Measurements from ENCODE around the gene BICD2. TPM values are rescaled to one million over a fixed set of nuclear protein-coding genes. Genes with fewer than 3 reads are reported as not detected.

The BICD2 gene
- total and polyA plus RNA-seq, 9 of the 15 experiments (the other 6 are each of a cell fraction or from before 2014, with no cell fraction given), result 3.6 to 23.4 (median 11.8) TPM

- TF ChIP-seq RREB1 (CRISPR knock-in tag; IDR thresholded peaks at IDR 0.05) (no peak), POLR2B (IDR thresholded peaks at IDR 0.05; ENCODE audit: low read depth, partially characterized antibody) (peak; percentile 86), MEIS2 (IDR thresholded peaks at IDR 0.05; ENCODE audit: partially characterized antibody) (peak; percentile 69), ZNF639 (CRISPR knock-in tag; conservative IDR thresholded peaks at IDR 0.05 in 1 of 2, IDR thresholded peaks at IDR 0.05 in 1 of 2) (peak in 1 of 2 experiments; percentile 77; a peak in 2 of 4 replicates), CC2D1A (IDR thresholded peaks at IDR 0.05) (no peak), VEZF1 (CRISPR knock-in tag; IDR thresholded peaks at IDR 0.05) (peak; percentile 71), ZNF121 (CRISPR knock-in tag; conservative IDR thresholded peaks at IDR 0.05) (peak; percentile 90), E2F6 (IDR thresholded peaks at IDR 0.05; ENCODE audit: borderline replicate concordance in 1 of 2, extremely low read depth in 1 of 2, insufficient read depth in 1 of 2, insufficient read length in 1 of 2, low read depth in 1 of 2, low read length in 1 of 2, poor library complexity in 1 of 2, severe bottlenecking in 1 of 2) (peak in 1 of 2 experiments; percentile 27), RBM25 (IDR thresholded peaks at IDR 0.05; ENCODE audit: low read depth, low read length, severe bottlenecking) (no peak), MAZ (CRISPR knock-in tag; conservative IDR thresholded peaks at IDR 0.05 in 1 of 2, IDR thresholded peaks at IDR 0.05 in 1 of 2) (peak in 1 of 2 experiments; percentile 58; a peak in 3 of 4 replicates), ZBTB8A (IDR thresholded peaks at IDR 0.05; ENCODE audit: partially characterized antibody) (no peak), EGR1 (conservative IDR thresholded peaks at IDR 0.05) (peak; percentile 94), ESRRA (IDR thresholded peaks at IDR 0.05; ENCODE audit: borderline replicate concordance, low read depth) (peak; percentile 73; the same call in 1 of the 2 replicates), TBP (optimal IDR thresholded peaks at IDR 0.05; ENCODE audit: low read depth, low read length) (peak; percentile 81), ZNF764 (CRISPR knock-in tag; IDR thresholded peaks at IDR 0.05; ENCODE audit: low read depth) (no peak)
Measured at GRCh38 chr9:92669890-92670708, 94.5 kb downstream of the BICD2 start, which contains the start of gene IPPK (continued).
